Left hindlimb (tissue), 1 donor: ENCODE measurements around the gene NBEA.
"Not testable (repeated sequence)": the region's sequence is repeated elsewhere in the genome, so short reads cannot be mapped to it uniquely, and the experiment has no call there.

ENCODE experiments used
- DNase-seq: peaks from one replicate; pipeline ENCODE4 v3.0.0-alpha.2; 2018

Gene NBEA

GRCh38 chr13:34941835-34942731 is at the start of gene NBEA:
Gene NBEA (plus strand): TSS chr13:34942270. CDS start chr13:34942821, 551 bp downstream.
- DNase-seq: peak; percentile 87

GRCh38 chr13:34894756-34895155 is 47.3 kb upstream of the NBEA start:
- no peak for DNase-seq

DNA sequence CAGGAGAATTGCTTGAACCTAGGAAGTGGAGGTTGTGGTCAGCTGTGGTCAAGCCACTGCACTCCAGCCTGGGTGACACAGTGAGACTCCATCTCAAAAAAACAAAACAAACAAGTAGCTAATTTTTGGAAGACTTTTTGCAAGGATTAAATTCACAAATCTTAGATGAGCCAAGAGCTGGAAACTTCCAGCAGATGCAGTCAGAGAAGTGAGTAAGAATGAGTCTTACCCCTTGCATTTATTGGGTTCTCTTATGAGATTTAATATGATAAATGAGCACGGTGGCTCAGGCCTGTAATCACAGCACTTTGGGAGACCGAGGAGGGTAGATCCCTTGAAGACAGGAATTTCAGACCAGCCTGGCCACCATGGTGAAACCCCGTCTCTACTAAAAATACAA is 44.9 kb upstream of the NBEA start:
- no peak for DNase-seq

DNA sequence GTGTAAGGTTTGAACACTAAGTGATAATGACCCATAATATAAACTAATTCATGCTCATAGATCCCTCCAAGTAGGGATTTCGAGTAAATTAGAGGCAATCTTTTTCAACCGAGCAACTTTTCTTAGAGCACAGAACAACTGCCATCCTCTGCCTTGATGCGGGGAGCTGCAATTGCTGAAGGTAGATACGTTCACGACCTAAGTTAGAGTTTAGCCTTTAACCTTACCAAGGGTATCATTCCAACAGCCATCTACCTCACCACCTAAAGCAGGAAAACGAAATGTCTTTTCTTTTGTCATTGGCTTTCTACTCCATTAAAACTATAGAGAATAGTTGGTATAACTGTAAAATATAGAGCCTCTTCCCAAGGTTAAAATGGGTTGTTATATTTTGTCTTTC is 42.2 kb upstream of the NBEA start:
- DNase-seq: no peak

DNA sequence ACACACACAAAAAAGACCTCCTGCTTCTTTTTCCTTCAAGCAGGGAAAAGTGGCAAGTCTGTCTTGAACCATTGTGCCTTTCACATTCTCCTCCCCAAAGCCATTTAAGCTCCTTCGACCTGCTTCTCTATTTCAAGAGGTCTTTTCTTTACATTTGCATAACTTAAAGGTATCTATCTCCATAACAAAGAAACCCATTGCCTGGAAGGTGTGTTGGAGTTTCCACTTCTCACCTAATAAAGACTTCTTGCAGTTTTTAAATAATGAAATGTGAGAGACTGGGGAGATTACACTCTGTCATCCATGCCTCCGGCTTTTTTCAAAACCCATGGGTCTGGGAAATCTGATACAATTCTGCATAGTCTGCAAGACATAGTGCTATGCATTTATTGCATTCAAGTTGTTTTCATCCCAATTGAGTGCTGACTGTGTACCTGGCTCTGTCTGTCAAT is 41.8 kb upstream of the NBEA start:
- DNase-seq: no peak

GRCh38 chr13:34901572-34901971 is 40.5 kb upstream of the NBEA start:
- DNase-seq: no peak

DNA sequence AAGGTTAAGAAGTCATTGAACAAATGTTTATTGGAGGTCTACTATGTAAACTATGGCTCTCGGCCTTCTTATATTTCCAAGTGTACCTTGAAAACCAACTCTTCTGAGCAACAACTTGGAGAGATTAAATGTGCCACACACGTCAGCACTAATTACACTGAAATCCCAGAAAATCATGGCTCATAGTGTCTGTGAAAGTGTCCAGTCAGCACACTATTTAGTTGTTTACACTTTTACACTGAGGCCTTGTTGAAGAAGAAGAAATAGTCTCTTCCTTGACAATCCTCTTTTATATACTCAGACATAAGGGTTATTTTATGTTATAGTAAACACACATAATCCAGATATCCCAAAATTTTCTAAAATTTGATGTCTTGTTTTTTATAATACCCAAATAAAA is 30.9 kb upstream of the NBEA start:
- DNase-seq: no peak

DNA sequence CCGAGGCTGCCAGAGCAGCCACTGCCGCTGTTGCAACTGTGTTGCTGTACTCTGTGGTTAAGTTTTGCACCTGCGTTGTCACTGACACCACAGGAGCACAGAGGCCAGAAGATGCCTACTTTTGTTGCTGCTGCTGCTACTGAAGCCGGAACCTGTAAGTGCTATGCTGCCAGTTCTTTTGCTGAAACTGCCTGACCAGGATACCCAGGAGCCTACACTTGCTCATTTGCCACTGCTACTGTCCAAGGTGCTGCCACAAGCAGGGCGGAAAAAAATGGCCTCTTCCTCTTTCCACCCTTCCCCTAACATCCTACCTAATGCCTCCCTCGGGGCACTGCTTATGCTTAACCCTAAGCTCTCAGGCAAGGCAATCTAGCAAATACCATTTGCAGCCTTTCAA is 29.0 kb upstream of the NBEA start:
- no peak for DNase-seq

GRCh38 chr13:34914416-34914815 is 27.7 kb upstream of the NBEA start:
- DNase-seq: no peak

DNA sequence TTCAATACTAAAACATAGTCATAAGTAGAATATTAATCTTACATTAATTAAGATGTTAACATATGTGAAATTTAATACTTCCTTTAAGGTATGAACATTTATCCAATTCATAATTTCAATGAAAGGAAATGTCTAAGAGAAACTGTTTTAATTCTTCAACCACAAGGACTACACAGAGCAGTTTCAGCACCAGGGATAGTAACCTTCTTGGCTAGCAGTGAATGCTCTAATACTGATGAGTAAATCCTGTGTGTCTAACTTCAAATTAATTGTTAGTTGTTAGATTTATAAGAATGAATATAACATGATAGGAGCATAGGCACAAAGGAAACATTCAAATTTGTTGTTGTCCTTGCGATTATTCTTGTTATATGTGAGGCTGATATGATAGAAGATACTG is 15.6 kb upstream of the NBEA start:
- no peak for DNase-seq

DNA sequence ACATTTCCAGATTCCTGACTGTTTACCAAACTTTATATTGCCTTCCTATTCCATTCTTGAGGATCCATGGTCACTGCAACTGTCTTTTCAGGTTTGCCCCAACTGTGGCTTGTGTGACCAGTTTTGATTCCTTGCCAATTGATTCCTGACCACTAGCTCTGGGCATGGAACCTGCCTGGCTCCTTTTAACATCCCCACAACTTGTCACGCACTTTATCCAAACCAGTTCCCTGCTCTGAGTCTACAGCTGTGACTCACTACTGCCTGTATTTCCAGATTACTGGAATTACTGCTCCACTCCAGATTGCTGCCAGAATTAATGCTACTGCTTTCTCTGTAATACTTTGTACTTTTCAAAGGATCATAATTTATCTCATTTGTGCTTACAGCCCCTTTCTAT is 13.4 kb upstream of the NBEA start:
- DNase-seq: not testable (repeated sequence)

DNA sequence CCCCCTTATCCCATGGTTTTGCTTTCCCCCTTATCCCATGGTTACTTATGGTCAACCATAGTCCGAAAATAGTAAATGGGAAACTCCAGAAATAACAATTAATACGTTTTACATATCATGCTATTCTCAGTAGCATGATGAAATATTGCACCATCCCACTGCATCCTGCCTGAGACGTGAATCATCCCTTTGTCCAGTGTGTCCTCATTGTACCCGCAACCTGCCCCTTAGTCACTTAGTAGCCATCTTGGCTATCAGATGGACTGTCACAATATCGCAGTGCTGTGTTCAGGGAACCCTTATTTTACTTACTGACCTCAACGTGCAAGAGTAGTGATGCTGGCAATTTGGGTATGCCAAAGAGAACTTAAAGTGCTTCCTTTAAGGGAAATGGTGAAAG is 10.5 kb upstream of the NBEA start:
- DNase-seq: no peak

DNA sequence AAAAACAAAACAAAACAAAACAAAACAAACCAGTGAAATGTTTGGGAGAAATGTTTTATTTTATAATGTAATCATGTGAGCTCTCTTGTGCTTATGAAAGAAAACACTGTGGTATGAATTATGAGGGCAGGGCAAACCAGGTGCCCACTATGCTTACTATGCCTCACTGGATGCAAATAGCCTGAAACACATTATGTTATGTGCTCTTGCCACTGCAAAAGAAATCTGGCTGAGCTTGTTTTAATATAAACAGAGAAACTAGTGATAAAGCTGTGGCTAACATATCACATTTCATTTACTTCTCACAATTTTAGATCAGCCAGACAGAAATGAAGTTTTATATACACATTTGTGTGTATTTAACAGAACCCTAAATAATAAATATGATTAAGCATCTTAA is 8.7 kb upstream of the NBEA start:
- DNase-seq: no peak

DNA sequence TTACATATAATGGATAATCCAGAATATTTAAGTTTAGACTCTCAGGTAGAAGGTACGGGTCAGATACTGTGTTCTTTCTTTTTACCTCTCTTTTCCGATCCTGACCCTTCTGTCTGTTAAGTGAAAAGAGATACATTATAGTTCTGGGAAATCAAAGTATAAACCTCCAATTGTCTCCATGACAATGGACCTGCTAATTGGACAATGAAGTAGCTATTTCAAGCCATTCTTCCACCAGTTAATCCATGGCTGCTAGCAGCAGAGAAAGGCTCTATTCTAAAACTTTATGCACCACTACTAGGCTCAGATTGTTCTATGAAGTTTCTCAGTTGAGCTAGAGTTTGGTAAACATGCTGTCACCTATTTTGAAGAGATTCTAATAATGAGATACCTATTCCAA is 8.3 kb upstream of the NBEA start:
- no peak for DNase-seq

- DNase-seq: no peak
These were observed 6.2 kb upstream of the NBEA start for GRCh38 chr13:34935841-34936240.

DNA sequence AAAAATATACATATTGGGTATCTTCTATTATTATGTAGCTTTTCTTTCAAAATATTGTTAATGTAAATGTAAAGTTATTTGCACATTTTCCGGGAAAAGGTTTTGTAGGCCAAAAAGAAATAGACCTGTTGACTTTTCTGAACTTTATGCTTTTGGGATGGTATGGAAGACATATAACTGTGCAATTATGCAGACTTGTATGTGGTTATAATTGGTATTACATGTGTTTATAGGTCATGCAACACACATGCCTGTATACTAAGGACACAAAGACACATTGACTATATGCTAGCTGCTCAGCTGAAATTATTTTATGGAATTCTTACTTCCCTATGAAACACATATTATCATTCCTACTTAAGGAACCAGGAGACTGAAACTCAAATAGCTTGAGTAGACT is 2.3 kb upstream of the NBEA start:
- DNase-seq: no peak

- DNase-seq: no peak
These were observed 635 bp upstream of the NBEA start for GRCh38 chr13:34941436-34941834.

DNA sequence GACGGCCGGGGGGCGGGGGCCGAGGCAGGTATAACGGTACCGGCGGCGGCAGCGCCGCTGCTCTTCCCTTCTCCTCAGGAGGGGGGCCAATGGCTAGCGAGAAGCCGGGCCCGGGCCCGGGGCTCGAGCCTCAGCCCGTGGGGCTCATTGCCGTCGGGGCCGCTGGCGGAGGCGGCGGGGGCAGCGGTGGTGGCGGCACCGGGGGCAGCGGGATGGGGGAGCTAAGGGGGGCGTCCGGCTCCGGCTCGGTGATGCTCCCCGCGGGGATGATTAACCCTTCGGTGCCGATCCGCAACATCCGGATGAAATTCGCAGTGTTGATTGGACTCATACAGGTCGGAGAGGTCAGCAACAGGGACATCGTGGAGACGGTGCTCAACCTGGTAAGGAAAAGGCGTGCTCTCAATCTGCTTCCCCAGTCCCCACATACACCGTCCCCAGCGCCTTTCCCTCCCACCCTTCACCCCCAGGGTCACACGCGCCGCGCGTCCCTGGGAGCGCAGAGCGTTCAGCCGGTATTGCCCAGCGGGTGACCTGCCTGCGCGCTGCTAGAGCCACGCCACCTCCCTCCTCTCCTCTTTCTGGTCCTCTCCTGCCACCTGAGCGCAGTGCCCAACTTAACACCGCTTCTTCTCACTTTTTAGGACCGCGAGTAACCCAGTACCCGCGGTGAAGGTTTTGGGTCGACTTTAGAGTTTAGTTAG is 814 bp downstream of the NBEA start:
- peak; percentile 39 for DNase-seq

- DNase-seq: no peak
These were observed 1.6 kb downstream of the NBEA start for GRCh38 chr13:34943436-34944273.

DNA sequence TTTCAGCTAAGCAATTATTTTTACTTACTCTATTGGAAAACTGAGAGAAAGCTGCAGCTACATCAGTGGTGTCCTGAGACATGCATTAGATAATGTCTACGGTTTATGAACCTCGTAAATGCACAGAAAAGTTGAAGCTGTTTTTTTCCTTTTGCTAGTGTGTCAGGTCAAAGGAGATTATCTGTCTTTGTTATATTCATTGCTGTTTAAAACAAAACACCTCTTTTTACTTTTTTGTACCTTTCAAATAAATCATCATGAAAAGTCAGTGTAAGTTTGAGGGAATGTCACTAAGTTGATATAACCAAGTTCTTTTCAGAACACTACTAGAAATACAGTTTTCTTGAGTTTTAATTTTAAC is 2.2 kb downstream of the NBEA start:
- no peak for DNase-seq

- no peak for DNase-seq
These were observed 2.7 kb downstream of the NBEA start for GRCh38 chr13:34944751-34945150.

GRCh38 chr13:34951528-34951927 is 9.5 kb downstream of the NBEA start:
- no peak for DNase-seq

DNA sequence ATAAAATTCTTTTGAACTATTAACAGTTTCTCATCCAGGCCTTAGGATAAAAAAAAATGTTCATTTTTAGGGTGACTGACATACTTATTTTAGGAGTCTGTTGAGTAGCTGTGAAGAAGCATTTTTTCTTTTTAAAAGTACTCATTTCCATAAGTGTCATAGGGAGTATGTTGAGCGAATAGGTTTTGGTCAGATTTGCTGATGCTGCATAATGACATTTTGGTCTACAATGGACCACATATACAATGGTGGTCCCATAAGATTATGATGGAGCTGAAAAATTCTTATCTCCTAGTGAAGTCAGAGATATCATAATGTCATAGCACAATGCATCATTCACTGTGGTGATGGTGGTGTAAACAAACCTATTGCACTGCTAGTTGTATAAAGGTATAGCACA is 17.4 kb downstream of the NBEA start:
- no peak for DNase-seq
